Ovary (tissue), 9 donors: ENCODE results near the gene TNFSF13. TPM values are rescaled to one million over a fixed set of nuclear protein-coding genes. Genes with fewer than 3 reads are reported as not detected.

Experiments
- DNase-seq, 5 donors: peaks; one replicate each; pipeline ENCODE4 v3.0.0-alpha.2; 2019 to 2020
- H3K27ac ChIP-seq, 2 donors: fragments of 200-600 bp; one replicate each; pipeline versions ENCODE4 v1.5.1 to v1.8.0; 2019 to 2022
- H3K27me3 ChIP-seq: fragments of 200-600 bp; one replicate; pipeline ENCODE4 v1.8.0; 2022
- H3K36me3 ChIP-seq: fragments of 200-600 bp; sonication (generic); one replicate; pipeline ENCODE4 v1.5.1; 2019
- H3K4me1 ChIP-seq: one replicate; pipeline ENCODE4 v1.8.1; 2013; ENCODE audit warnings: mild to moderate bottlenecking, moderate library complexity; ENCODE audit not compliant: insufficient read depth
- H3K4me3 ChIP-seq: fragments of 200-600 bp; sonication (generic); one replicate; pipeline ENCODE4 v1.5.1; 2017
- H3K9me3 ChIP-seq, 2 donors: fragments of 200-600 bp in 1 of 2; sonication (generic) in 1 of 2; one replicate each; pipeline versions ENCODE4 v1.5.1 to v1.8.1; 2013 to 2019; ENCODE audit warnings: mild to moderate bottlenecking in 1 of 2, moderate library complexity in 1 of 2
- EP300 ChIP-seq: sonication (generic); formaldehyde crosslinking; IDR thresholded peaks from one replicate; pipeline ENCODE4 v1.6.1; 2017; ENCODE audit warnings: antibody characterized with exemption
- POLR2A ChIP-seq: fragments of 450-650 bp; IDR thresholded peaks from one replicate; pipeline ENCODE4 v1.6.1; 2017; ENCODE audit warnings: antibody characterized with exemption, mild to moderate bottlenecking, moderate library complexity
- WGBS, 3 donors: extraction: QIAGEN DNeasy Blood & Tissue Kit in 1 of 3; methylation state at CpG; one replicate each; pipeline versions ENCODE4 v1.1.5 to v1.1.7; 2013 to 2017; 5-methylcytosine and 5-hydroxymethylcytosine counted together
- intact Hi-C, 4 donors: fragments of 100-400 bp; cut with DNase I; formaldehyde crosslinking; loops; one replicate each; pipeline versions ENCODE4 v1.11.0 to v1.15.1; 2022 to 2023
- polyA plus RNA-seq, 2 donors: library from polyadenylated mRNA; stranded (reverse); fragments of 200-250 nt in 1 of 2; fragments of 350-450 nt in 1 of 2; fragmentation: Illumina TruSeq in 1 of 2; extraction: RNeasy Lipid Tissue Mini Kit (QIAGEN cat#74804) in 1 of 2; gene quantifications; one replicate each; pipeline ENCODE4 v1.2.3, GENCODE V29; 2013 to 2014
- total RNA-seq, 7 donors: library from RNA; depleted of rRNA in 2 of 7; stranded (reverse); fragments of >200 nt in 2 of 7; fragmentation: NEBNext Ultra II Directional in 3 of 7; extraction: Animal tissue kit (Norgen Biotek cat#: 25700) in 3 of 7; gene quantifications; one replicate each; pipeline versions ENCODE4 v1.1.0 to v1.2.4, GENCODE V29; 2016 to 2023
- TF ChIP-seq, protein P1 (sequence below), 3 donors: fragments of 450-650 bp in 2 of 3; fragments of 200-600 bp in 1 of 3; IDR thresholded peaks; one replicate each; pipeline versions ENCODE4 v1.5.1 to v1.8.0; 2016 to 2022; ENCODE audit warnings: antibody characterized with exemption in 3 of 3, mild to moderate bottlenecking in 1 of 3
- donor health status: DM: no; HTN: no; CAD: no; lungs with moderate emphysema.
- donor health status: DM: no; HTN: no; CAD: no.
- donor health status: Bipolar disorder and iron deficiency.
- donor health status: DM: yes; HTN: yes; CAD: no.
- donor health status: DM: no; HTN: no; CAD: no.
- donor health status: DM: yes; HTN: yes; CAD: no.

TNFSF13 gene
- total and polyA plus RNA-seq, 9 donors, result 10.4 to 38.8 (median 21.7) TPM

DNA sequence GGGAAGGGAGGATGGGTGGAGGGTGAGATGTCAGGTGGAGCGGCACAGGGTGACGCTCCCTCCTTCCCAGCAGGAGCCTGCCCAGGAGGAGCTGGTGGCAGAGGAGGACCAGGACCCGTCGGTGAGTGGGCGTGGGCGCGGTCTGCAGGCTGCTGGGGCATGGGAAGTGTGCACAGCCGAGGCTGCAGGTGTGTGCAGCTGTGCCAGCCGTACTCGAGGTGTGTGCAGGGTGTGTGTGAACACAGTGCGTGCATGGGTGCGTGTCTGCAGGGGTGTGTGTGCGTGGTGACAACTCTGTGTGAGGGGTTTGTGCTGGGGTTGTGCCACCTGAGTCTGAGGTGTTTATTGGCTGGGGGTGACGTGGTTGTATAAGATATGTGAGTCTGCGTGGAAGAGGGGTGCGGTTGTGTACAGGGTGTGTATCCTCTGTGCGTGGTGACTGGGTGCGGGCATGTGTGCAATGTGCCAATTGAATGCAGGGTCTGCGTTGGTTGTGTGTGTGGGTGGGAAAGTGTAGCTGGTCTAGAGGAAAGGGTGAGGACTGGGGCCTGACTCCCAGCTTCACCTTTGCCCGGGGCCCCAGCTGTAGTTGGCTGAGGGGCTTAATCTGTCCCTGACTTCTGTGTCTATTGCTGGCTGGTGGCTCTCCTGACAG lies 9.0 kb upstream of the TNFSF13 start:
- intact Hi-C loops, result loop anchor here in 1 of 4 donors (10.0 kb wide), 1 partner anchor 195 kb away; the partner anchor contains the start of genes KCTD11 and TMEM95
- DNase-seq, result peak in 1 of 5 donors; percentile 47
- Histone ChIP-seq H3K4me1 (peaks cover 8% of the 10 kb centered on the region), H3K9me3 (no peaks in the 10 kb centered on the region), H3K36me3 (no peaks in the 10 kb centered on the region), H3K27ac (peak overlapping the region; percentile 74 to 90), H3K4me3 (peak overlapping the region; percentile 80), H3K27me3 (no peaks in the 10 kb centered on the region)
- TF ChIP-seq, protein P1, sequence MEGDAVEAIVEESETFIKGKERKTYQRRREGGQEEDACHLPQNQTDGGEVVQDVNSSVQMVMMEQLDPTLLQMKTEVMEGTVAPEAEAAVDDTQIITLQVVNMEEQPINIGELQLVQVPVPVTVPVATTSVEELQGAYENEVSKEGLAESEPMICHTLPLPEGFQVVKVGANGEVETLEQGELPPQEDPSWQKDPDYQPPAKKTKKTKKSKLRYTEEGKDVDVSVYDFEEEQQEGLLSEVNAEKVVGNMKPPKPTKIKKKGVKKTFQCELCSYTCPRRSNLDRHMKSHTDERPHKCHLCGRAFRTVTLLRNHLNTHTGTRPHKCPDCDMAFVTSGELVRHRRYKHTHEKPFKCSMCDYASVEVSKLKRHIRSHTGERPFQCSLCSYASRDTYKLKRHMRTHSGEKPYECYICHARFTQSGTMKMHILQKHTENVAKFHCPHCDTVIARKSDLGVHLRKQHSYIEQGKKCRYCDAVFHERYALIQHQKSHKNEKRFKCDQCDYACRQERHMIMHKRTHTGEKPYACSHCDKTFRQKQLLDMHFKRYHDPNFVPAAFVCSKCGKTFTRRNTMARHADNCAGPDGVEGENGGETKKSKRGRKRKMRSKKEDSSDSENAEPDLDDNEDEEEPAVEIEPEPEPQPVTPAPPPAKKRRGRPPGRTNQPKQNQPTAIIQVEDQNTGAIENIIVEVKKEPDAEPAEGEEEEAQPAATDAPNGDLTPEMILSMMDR (IDR thresholded peaks at IDR 0.05), result no peak
- TF ChIP-seq EP300 (no peak), POLR2A (no peak)
- WGBS, 3 donors, result 29 to 35% (median 33%) methylated on average over 20 of the region's 20 CpGs

DNA sequence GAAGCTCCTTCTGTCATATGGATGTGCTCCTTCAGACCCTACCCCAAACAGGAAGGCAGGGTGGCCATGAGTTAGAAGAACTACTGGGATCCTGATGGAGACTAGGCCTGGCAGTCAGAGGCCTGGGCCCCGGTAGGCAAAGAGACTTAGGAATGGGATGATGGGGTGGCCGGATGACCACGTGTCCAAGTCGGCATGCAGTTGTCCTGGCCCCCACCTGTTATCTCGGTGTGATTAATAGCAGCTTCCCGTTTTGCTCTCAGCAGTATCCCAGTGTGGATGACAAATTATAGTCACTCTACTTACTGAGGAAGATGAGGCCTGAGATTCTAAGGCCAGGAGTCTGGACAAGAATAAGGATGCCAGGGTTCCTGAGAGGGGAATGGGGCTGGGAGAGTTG lies 8.2 kb upstream of the TNFSF13 start:
- WGBS, 3 donors, result 54 to 62% (median 61%) methylated on average over 6 of the region's 6 CpGs
- Histone ChIP-seq H3K9me3 (no peaks in the 10 kb centered on the region), H3K36me3 (no peaks in the 10 kb centered on the region), H3K27me3 (no peaks in the 10 kb centered on the region), H3K4me1 (peaks cover 5% of the 10 kb centered on the region), H3K4me3 (no peak overlapping the region), H3K27ac (no peak overlapping the region)
- TF ChIP-seq EP300 (no peak), POLR2A (no peak)
- TF ChIP-seq, protein P1 (IDR thresholded peaks at IDR 0.05), result no peak
- intact Hi-C loops, result loop anchor here in 1 of 4 donors (10.0 kb wide), 1 partner anchor 196 kb away; the partner anchor contains the start of genes KCTD11 and TMEM95
- no peak for DNase-seq

DNA sequence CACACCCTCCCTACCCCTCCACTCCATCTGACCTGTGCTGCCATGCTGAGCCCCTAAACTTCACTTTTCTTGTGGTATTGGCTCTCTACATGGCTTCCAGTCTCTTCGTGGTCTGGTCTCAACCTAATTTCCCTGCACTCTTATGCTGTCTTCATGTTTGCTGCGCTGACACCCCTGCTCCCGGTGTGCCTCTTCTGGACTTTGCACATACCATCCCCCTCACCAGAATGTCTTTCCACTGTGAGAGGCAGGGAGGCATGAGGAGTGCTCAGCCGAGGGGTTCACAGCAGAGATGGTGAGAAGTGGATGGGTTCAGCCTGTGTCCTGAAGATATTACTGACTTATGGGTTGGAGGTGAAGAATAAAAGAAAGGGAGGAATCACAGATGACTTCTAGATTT lies 7.2 kb upstream of the TNFSF13 start:
- no peak for DNase-seq
- intact Hi-C loops, result loop anchor here in 1 of 4 donors (10.0 kb wide), 1 partner anchor 197 kb away; the partner anchor contains the start of genes KCTD11 and TMEM95
- WGBS, 3 donors, result 86 to 87% (median 86%) methylated on average over 4 of the region's 4 CpGs

DNA sequence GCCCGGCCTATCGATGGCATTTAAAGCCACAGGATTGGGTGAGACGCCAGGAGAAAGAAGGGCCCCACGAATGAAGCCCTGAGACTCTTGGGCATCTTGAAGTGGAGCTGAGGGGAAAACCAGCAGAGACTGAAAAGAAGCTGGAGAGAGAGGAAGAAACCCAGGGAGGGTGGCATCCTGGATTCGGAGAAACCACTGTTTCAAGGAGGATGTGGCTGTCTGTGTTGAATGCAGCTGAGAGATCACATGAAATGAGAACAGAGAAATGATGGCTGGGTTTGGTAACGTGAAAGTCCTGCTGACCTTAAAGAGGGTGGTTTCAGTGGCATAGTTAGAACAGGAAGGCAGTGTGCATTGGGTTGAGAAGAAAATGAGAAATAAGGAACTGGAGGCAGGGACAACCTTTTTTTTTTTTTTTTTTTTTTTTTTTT lies 5.9 kb upstream of the TNFSF13 start:
- Histone ChIP-seq H3K9me3 (no peaks in the 10 kb centered on the region), H3K27me3 (no peaks in the 10 kb centered on the region), H3K27ac (no peak overlapping the region), H3K4me3 (no peak overlapping the region), H3K4me1 (peaks cover 11% of the 10 kb centered on the region), H3K36me3 (no peaks in the 10 kb centered on the region)
- TF ChIP-seq EP300, result no peak
- TF ChIP-seq POLR2A, result no peak
- TF ChIP-seq, protein P1 (IDR thresholded peaks at IDR 0.05), result no peak
- 86 to 89% (median 86%) methylated on average over 6 of the region's 6 CpGs for WGBS, 3 donors
- intact Hi-C loops, result loop anchor here in 1 of 4 donors (10.0 kb wide), 1 partner anchor 198 kb away; the partner anchor contains the start of genes KCTD11 and TMEM95
- no peak for DNase-seq

More for the DNA sequence above, 7.2 kb upstream of the TNFSF13 start:
- TF ChIP-seq POLR2A (no peak), EP300 (no peak)
- Histone ChIP-seq H3K36me3 (no peaks in the 10 kb centered on the region), H3K4me3 (no peak overlapping the region), H3K9me3 (no peaks in the 10 kb centered on the region), H3K27me3 (no peaks in the 10 kb centered on the region), H3K27ac (no peak overlapping the region), H3K4me1 (peaks cover 5% of the 10 kb centered on the region)

DNA sequence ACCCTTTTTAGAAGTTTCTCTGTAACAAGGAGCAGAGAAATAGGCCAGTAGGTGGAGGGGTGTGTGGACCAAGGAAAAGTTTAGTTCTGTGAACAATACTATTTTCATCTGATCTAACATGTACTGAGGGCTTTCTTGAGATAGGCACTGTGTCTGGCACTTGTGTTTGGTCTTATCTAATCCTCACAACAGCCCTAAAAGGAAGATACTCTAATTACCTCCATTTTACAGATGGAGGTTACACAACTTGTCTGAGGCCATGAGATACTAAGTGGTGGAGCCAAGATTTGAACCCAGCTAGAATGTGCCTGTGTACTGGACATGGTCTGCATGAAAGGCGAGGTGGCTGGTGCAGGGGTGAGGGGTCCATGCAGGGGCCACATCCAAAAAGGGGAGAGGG lies 5.2 kb upstream of the TNFSF13 start:
- H3K9me3 ChIP-seq, result no peaks in the 10 kb centered on the region
- peaks cover 12% of the 10 kb centered on the region for H3K4me1 ChIP-seq
- H3K36me3 ChIP-seq, result no peaks in the 10 kb centered on the region
- TF ChIP-seq EP300 (no peak), POLR2A (no peak)
- H3K27ac ChIP-seq, result no peak overlapping the region
- no peaks in the 10 kb centered on the region for H3K27me3 ChIP-seq
- intact Hi-C loops, result loop anchor here in 1 of 4 donors (10.0 kb wide), 1 partner anchor 199 kb away; the partner anchor contains the start of genes KCTD11 and TMEM95
- no peak for DNase-seq
- WGBS, 3 donors, result 88 to 98% (median 94%) methylated on average over 1 of the region's 1 CpG
- H3K4me3 ChIP-seq, result no peak overlapping the region
